Endothelial cell (in vitro differentiated cells): ENCODE measurements around the gene PDIA5. TPM values are rescaled to one million over a fixed set of nuclear protein-coding genes. Genes with fewer than 3 reads are reported as not detected.

Source experiments
- DNase-seq: peaks from one replicate; pipeline ENCODE4 v3.0.0; 2021; ENCODE audit warnings: low spot score
- H3K27ac Mint-ChIP-seq: one replicate; pipeline ENCODE4 v1.8.0; 2021; ENCODE audit warnings: mixed read lengths, inconsistent platforms; ENCODE audit not compliant: unreplicated experiment
- H3K27me3 Mint-ChIP-seq: one replicate; pipeline ENCODE4 v1.8.0; 2021; ENCODE audit warnings: mild to moderate bottlenecking, moderate library complexity, mixed read lengths, inconsistent platforms; ENCODE audit not compliant: unreplicated experiment
- H3K36me3 Mint-ChIP-seq: one replicate; pipeline ENCODE4 v1.8.0; 2021; ENCODE audit warnings: mild to moderate bottlenecking, low read depth, mixed read lengths, inconsistent platforms; ENCODE audit not compliant: unreplicated experiment
- H3K4me1 Mint-ChIP-seq: one replicate; pipeline ENCODE4 v1.8.0; 2021; ENCODE audit warnings: mild to moderate bottlenecking, mixed read lengths, inconsistent platforms; ENCODE audit not compliant: unreplicated experiment
- H3K4me3 Mint-ChIP-seq: one replicate; pipeline ENCODE4 v1.8.0; 2021; ENCODE audit warnings: mild to moderate bottlenecking, mixed read lengths, inconsistent platforms; ENCODE audit not compliant: unreplicated experiment
- H3K9me3 Mint-ChIP-seq: one replicate; pipeline ENCODE4 v1.8.0; 2021; ENCODE audit warnings: mixed read lengths, inconsistent platforms; ENCODE audit not compliant: unreplicated experiment
- total RNA-seq: library from RNA; stranded (reverse); fragmentation: NEBNext Ultra II Directional; extraction: Animal tissue kit (Norgen Biotek cat#: 25700); gene quantifications from one replicate; pipeline ENCODE4 v1.2.1, GENCODE V29; 2021; ENCODE audit not compliant: unreplicated experiment
- TF ChIP-seq, protein P1 (sequence below): fragments of 200-600 bp; sonication (generic); IDR thresholded peaks from one replicate; pipeline ENCODE4 v1.5.0; 2021; ENCODE audit warnings: antibody characterized with exemption; ENCODE audit not compliant: unreplicated experiment

The PDIA5 gene
- total RNA-seq, 1 donor from 2014 or later = 32.8 TPM

DNA sequence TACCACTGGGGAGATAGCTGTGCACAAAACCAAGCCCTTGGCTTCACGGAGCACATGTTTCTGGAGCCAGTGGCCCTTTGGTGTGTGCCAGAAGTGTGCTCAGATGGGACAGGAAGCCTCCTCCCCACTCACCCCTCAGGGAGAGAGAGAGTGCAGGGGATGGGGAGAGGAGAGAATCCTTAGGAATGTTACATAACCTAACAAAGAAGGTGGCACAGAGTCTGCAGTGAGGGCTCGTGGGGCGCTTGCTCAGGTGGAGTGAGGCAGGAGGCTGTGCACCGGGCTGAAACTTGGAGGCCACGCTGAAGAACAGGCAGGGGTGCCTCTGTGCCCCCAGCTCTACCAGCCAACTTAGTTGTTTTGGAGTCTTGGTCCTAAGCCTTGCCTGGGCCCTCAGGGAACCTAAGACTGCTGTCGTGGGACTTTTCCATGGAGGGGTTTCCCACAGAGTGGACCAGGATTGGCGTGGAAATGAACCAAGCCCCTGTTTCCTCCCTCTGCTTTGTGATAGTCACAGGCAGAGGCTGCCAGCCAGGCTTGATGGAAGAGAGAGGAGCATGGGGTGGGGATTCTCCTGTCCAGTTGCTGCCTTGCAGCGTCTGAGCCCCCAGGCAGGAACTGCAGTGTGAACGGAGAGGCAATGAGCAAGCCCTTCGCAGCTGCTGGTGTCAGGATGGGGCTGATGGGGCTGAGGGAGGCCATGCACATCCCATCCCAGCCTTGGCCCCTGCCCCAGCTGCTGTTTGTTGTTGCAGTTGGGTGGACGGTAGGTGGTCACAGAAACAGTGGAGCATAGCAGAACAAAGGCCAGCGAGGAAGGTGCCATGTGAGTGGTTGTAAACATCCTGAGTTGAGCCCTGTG is 32.7 kb downstream of the PDIA5 start:
- Mint-ChIP-seq H3K27ac (peak overlapping the region; percentile 57), H3K36me3 (peaks cover 29% of the 10 kb centered on the region), H3K4me3 (peak overlapping the region; percentile 8)

GRCh38 chr3:123100193-123100776 is 33.5 kb downstream of the PDIA5 start:
- no peak for DNase-seq
- Mint-ChIP-seq H3K9me3 (no peaks in the 10 kb centered on the region), H3K36me3 (peaks cover 29% of the 10 kb centered on the region), H3K4me1 (peaks cover 19% of the 10 kb centered on the region), H3K27me3 (no peaks in the 10 kb centered on the region), H3K27ac (peak overlapping the region; percentile 57), H3K4me3 (no peak overlapping the region)
- TF ChIP-seq, protein P1, sequence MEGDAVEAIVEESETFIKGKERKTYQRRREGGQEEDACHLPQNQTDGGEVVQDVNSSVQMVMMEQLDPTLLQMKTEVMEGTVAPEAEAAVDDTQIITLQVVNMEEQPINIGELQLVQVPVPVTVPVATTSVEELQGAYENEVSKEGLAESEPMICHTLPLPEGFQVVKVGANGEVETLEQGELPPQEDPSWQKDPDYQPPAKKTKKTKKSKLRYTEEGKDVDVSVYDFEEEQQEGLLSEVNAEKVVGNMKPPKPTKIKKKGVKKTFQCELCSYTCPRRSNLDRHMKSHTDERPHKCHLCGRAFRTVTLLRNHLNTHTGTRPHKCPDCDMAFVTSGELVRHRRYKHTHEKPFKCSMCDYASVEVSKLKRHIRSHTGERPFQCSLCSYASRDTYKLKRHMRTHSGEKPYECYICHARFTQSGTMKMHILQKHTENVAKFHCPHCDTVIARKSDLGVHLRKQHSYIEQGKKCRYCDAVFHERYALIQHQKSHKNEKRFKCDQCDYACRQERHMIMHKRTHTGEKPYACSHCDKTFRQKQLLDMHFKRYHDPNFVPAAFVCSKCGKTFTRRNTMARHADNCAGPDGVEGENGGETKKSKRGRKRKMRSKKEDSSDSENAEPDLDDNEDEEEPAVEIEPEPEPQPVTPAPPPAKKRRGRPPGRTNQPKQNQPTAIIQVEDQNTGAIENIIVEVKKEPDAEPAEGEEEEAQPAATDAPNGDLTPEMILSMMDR = no peak

More for the DNA sequence above, 32.7 kb downstream of the PDIA5 start:
- DNase-seq = no peak
- TF ChIP-seq, protein P1 = no peak
- Mint-ChIP-seq H3K9me3 (no peaks in the 10 kb centered on the region), H3K27me3 (no peaks in the 10 kb centered on the region), H3K4me1 (peaks cover 19% of the 10 kb centered on the region)

GRCh38 chr3:123102249-123102648 is 35.4 kb downstream of the PDIA5 start:
- H3K4me1 Mint-ChIP-seq = peaks cover 19% of the 10 kb centered on the region
- H3K36me3 Mint-ChIP-seq = peaks cover 37% of the 10 kb centered on the region

GRCh38 chr3:123102826-123103225 is 36.0 kb downstream of the PDIA5 start:
- H3K27me3 Mint-ChIP-seq = no peaks in the 10 kb centered on the region
- TF ChIP-seq, protein P1 = no peak
- no peak overlapping the region for H3K4me3 Mint-ChIP-seq
- H3K9me3 Mint-ChIP-seq = no peaks in the 10 kb centered on the region
- DNase-seq = no peak
- H3K4me1 Mint-ChIP-seq = peaks cover 19% of the 10 kb centered on the region
- no peak overlapping the region for H3K27ac Mint-ChIP-seq
- peaks cover 39% of the 10 kb centered on the region for H3K36me3 Mint-ChIP-seq

More at GRCh38 chr3:123102249-123102648, 35.4 kb downstream of the PDIA5 start:
- TF ChIP-seq, protein P1 = no peak
- Mint-ChIP-seq H3K27me3 (no peaks in the 10 kb centered on the region), H3K9me3 (no peaks in the 10 kb centered on the region), H3K4me3 (no peak overlapping the region), H3K27ac (no peak overlapping the region)
- no peak for DNase-seq

- H3K4me3 Mint-ChIP-seq = no peak overlapping the region
- no peaks in the 10 kb centered on the region for H3K9me3 Mint-ChIP-seq
- TF ChIP-seq, protein P1 = no peak
- no peak for DNase-seq
- no peak overlapping the region for H3K27ac Mint-ChIP-seq
- peaks cover 34% of the 10 kb centered on the region for H3K36me3 Mint-ChIP-seq
- no peaks in the 10 kb centered on the region for H3K27me3 Mint-ChIP-seq
- peaks cover 10% of the 10 kb centered on the region for H3K4me1 Mint-ChIP-seq
Observed at GRCh38 chr3:123104550-123104949, 37.7 kb downstream of the PDIA5 start.
